ENCODE results near the gene KCNQ5. TPM values are rescaled to one million over a fixed set of nuclear protein-coding genes. Genes with fewer than 3 reads are reported as not detected.

Gene KCNQ5
- total RNA-seq, 1 donor from 2014 or later = 1.5 TPM

DNA sequence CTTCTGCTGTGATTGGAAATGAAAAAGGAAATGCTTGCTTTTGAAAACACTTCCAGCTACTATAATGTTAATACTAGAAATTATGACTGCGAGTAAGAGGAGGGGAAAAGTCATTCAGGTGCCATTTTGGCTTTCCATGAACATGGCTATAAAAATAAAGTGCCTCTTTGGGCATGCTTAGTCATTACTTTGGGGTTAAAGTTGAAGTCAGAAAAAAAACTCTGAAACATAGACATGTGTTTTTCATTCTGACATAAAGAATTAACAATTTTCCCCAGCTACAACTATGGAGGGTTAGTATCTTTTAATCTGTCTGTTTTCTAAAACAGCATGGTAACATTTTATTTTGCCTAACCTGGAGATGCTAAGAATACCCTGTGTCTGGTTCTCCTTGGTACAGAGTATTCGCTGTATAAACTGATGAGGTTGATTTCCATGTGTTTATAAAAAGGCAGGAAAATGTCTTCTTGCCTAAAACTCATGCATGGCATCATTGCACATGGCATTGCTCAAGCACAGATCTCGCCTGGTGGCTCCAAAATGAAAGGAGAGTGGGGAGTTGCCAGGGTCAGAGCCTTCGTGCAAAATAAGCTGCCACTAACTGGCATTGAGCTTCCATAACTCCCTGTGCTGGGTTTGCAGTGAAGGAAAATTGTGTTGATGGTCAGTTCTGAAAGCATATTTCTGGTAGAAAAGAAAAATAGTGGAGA is 188.9 kb downstream of the KCNQ5 start:
- no peak overlapping the region for H3K4me3 Mint-ChIP-seq (ENCODE audit: unreplicated experiment)
- no peak for DNase-seq
- H3K27ac Mint-ChIP-seq (ENCODE audit: unreplicated experiment) = no peak overlapping the region
- H3K27me3 Mint-ChIP-seq (ENCODE audit: unreplicated experiment) = no peaks in the 10 kb centered on the region
- no peaks in the 10 kb centered on the region for H3K4me1 Mint-ChIP-seq (ENCODE audit: low read depth, unreplicated experiment)
- H3K9me3 Mint-ChIP-seq (ENCODE audit: unreplicated experiment) = peaks cover 1% of the 10 kb centered on the region
- TF ChIP-seq, protein P1, sequence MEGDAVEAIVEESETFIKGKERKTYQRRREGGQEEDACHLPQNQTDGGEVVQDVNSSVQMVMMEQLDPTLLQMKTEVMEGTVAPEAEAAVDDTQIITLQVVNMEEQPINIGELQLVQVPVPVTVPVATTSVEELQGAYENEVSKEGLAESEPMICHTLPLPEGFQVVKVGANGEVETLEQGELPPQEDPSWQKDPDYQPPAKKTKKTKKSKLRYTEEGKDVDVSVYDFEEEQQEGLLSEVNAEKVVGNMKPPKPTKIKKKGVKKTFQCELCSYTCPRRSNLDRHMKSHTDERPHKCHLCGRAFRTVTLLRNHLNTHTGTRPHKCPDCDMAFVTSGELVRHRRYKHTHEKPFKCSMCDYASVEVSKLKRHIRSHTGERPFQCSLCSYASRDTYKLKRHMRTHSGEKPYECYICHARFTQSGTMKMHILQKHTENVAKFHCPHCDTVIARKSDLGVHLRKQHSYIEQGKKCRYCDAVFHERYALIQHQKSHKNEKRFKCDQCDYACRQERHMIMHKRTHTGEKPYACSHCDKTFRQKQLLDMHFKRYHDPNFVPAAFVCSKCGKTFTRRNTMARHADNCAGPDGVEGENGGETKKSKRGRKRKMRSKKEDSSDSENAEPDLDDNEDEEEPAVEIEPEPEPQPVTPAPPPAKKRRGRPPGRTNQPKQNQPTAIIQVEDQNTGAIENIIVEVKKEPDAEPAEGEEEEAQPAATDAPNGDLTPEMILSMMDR (IDR thresholded peaks at IDR 0.05; ENCODE audit: partially characterized antibody, unreplicated experiment) = no peak
- no peaks in the 10 kb centered on the region for H3K36me3 Mint-ChIP-seq (ENCODE audit: unreplicated experiment)

DNA sequence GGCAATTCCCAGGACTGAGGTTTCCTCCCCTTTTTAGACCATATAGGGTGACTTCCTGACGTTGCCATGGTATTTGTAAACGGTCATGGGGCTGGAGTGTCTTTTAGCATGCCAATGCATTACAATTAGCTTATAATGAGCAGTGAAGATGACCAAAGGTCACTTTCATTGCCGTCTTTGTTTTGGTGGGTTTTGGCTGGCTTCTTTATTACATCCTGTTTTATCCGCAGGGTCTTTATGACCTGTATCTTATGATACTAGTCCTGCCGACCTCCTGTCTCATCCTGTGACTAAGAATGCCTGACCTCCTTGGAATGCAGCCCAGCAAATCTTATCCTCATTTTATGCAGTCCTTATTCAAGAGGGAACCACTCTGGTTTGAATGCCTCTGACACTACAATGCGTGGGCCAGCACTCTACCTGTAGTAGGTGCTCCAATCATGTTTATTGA is 190.1 kb downstream of the KCNQ5 start:
- H3K4me3 Mint-ChIP-seq (ENCODE audit: unreplicated experiment) = no peak overlapping the region
- no peak for DNase-seq
- H3K36me3 Mint-ChIP-seq (ENCODE audit: unreplicated experiment) = no peaks in the 10 kb centered on the region
- H3K27ac Mint-ChIP-seq (ENCODE audit: unreplicated experiment) = no peak overlapping the region
- H3K4me1 Mint-ChIP-seq (ENCODE audit: low read depth, unreplicated experiment) = no peaks in the 10 kb centered on the region
- TF ChIP-seq, protein P1 (IDR thresholded peaks at IDR 0.05; ENCODE audit: partially characterized antibody, unreplicated experiment) = no peak
- H3K27me3 Mint-ChIP-seq (ENCODE audit: unreplicated experiment) = no peaks in the 10 kb centered on the region
- peaks cover 1% of the 10 kb centered on the region for H3K9me3 Mint-ChIP-seq (ENCODE audit: unreplicated experiment)

DNA sequence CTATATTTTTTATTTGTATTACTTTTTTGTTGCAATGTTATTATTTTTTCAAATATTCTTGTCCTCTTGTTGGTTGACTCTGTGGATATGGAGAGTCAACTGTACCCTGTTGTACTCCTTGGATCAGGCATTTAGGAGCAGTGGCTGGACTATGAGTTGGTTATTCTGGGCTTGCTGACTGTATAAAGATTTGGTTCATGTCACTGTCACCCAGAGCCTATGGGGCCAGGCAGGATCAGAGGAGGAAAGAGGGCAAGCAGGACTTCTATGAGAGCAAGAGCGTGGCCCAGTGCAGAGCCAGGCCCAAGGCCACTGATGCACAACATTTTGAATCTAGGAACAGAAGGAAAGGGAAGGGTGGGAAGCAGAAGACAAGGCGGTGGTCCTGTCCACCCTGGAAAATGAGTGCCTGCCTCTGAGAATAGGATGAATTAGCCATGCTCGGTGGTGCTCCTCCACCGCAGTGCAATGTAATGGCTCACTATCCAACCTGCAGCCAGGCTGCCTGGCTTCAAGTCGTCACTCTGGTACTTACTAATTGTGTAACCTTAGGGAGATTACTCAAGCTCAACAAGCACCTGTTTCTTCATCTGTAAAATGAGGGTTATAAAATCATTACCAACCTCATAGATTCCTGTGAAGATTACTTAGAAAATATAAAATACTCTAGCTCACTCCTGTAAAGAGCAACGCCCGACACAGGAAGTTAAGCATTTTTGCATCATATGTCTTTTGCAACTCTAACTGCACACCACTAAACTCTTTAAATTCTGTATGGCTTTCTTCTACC is 192.1 kb downstream of the KCNQ5 start:
- TF ChIP-seq, protein P1 (IDR thresholded peaks at IDR 0.05; ENCODE audit: partially characterized antibody, unreplicated experiment) = no peak
- H3K27me3 Mint-ChIP-seq (ENCODE audit: unreplicated experiment) = no peaks in the 10 kb centered on the region
- DNase-seq = no peak
- no peaks in the 10 kb centered on the region for H3K9me3 Mint-ChIP-seq (ENCODE audit: unreplicated experiment)
- no peak overlapping the region for H3K27ac Mint-ChIP-seq (ENCODE audit: unreplicated experiment)
- no peaks in the 10 kb centered on the region for H3K36me3 Mint-ChIP-seq (ENCODE audit: unreplicated experiment)
- H3K4me1 Mint-ChIP-seq (ENCODE audit: low read depth, unreplicated experiment) = no peaks in the 10 kb centered on the region
- H3K4me3 Mint-ChIP-seq (ENCODE audit: unreplicated experiment) = no peak overlapping the region

DNA sequence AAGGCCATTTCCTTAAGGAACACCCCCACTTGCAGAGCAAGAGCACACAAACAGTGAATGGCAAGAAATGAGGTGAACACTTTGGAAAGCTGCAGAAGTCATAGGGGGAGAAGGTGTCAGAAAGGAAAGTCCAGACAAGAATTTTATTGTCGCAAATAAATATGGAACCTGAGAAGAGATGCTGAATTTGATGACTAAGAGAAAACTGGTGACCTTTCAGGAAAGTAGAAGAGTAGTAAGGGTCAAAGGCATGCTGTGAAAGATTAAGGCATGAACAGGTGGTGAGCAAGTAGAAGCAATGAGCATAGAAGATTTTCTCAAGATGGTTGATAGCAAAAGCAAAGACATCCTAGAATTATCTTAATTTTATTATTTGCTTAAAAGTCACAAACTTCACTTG is 194.2 kb downstream of the KCNQ5 start:
- DNase-seq = no peak
- H3K27ac Mint-ChIP-seq (ENCODE audit: unreplicated experiment) = no peak overlapping the region
- no peaks in the 10 kb centered on the region for H3K27me3 Mint-ChIP-seq (ENCODE audit: unreplicated experiment)
- H3K4me3 Mint-ChIP-seq (ENCODE audit: unreplicated experiment) = no peak overlapping the region
- TF ChIP-seq, protein P1 (IDR thresholded peaks at IDR 0.05; ENCODE audit: partially characterized antibody, unreplicated experiment) = no peak
- no peaks in the 10 kb centered on the region for H3K9me3 Mint-ChIP-seq (ENCODE audit: unreplicated experiment)
- no peaks in the 10 kb centered on the region for H3K36me3 Mint-ChIP-seq (ENCODE audit: unreplicated experiment)
- H3K4me1 Mint-ChIP-seq (ENCODE audit: low read depth, unreplicated experiment) = no peaks in the 10 kb centered on the region

DNA sequence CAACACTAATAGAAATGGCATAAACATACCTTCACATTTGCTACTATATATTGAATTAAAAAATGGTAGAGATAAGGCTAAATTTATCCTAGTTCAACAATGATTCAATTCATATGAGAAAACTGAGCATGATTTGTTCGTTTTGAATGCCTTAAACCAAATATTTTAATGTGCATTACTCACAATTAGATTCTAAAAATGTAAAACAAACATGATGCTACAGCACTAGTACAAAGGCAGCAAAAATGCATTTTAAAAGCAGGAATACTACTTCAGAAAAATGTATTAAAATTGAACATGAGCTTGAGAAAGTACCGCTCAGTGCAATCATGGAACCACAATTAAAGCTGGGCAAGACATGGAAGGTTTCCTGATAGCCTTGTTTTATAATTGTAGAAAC is 195.3 kb downstream of the KCNQ5 start:
- Mint-ChIP-seq H3K9me3 (ENCODE audit: unreplicated experiment) (no peaks in the 10 kb centered on the region), H3K36me3 (ENCODE audit: unreplicated experiment) (no peaks in the 10 kb centered on the region), H3K4me3 (ENCODE audit: unreplicated experiment) (no peak overlapping the region), H3K4me1 (ENCODE audit: low read depth, unreplicated experiment) (no peaks in the 10 kb centered on the region), H3K27me3 (ENCODE audit: unreplicated experiment) (no peaks in the 10 kb centered on the region), H3K27ac (ENCODE audit: unreplicated experiment) (no peak overlapping the region)
- TF ChIP-seq, protein P1 (IDR thresholded peaks at IDR 0.05; ENCODE audit: partially characterized antibody, unreplicated experiment) = no peak
- no peak for DNase-seq
